Thoracic aorta (tissue), 2 donors: ENCODE results near the gene FUT7. TPM values are rescaled to one million over a fixed set of nuclear protein-coding genes. Genes with fewer than 3 reads are reported as not detected.
"Not testable (repeated sequence)": the region's sequence is repeated elsewhere in the genome, so short reads cannot be mapped to it uniquely, and the experiment has no call there.

Experiments used
- ATAC-seq: fragments of 150-250 bp; one replicate; pipeline ENCODE4 v1.8.0; 2017; ENCODE audit warnings: low read depth; ENCODE audit not compliant: insufficient number of reproducible peaks, low FRiP score
- DNase-seq: peaks from one replicate; pipeline ENCODE4 v3.0.0-alpha.2; 2020; ENCODE audit warnings: low spot score
- H3K27ac ChIP-seq, 2 donors: fragments of 200-600 bp; sonication (generic); 1 replicate in 1 of 2; 2 replicates in 1 of 2; pipeline ENCODE4 v1.5.1; 2016; ENCODE audit warnings: mild to moderate bottlenecking in 2 of 2, moderate library complexity in 2 of 2
- H3K27me3 ChIP-seq: fragments of 200-600 bp; sonication (generic); replicated peaks from 2 replicates; pipeline ENCODE4 v1.6.0; 2016; ENCODE audit warnings: mild to moderate bottlenecking; ENCODE audit not compliant: insufficient read depth
- H3K36me3 ChIP-seq: fragments of 200-600 bp; sonication (generic); one replicate; pipeline ENCODE4 v1.5.1; 2016
- H3K4me1 ChIP-seq, 2 donors: fragments of 200-600 bp; sonication (generic); 1 replicate in 1 of 2; 2 replicates in 1 of 2; pipeline versions ENCODE4 v1.5.1 to v1.6.0; 2016; ENCODE audit warnings: low read depth in 2 of 2, mild to moderate bottlenecking in 1 of 2; ENCODE audit not compliant: control insufficient read depth in 1 of 2
- H3K4me3 ChIP-seq: fragments of 200-600 bp; sonication (generic); 2 replicates; pipeline ENCODE4 v1.5.1; 2016; ENCODE audit warnings: mild to moderate bottlenecking
- H3K9me3 ChIP-seq: fragments of 200-600 bp; sonication (generic); 2 replicates; pipeline ENCODE4 v1.5.1; 2016
- CTCF ChIP-seq: fragments of 200-600 bp; sonication (generic); IDR thresholded peaks from one replicate; pipeline ENCODE4 v1.5.1; 2019; ENCODE audit warnings: antibody characterized with exemption
- total RNA-seq, 2 donors: library from RNA; depleted of rRNA; stranded (reverse); fragments of >200 nt; gene quantifications; one replicate each; pipeline versions ENCODE4 v1.1.0 to v1.2.3, GENCODE V29; 2016

FUT7 gene
- total RNA-seq, 2 donors from 2014 or later, result not detected

- TF ChIP-seq CTCF, result peak; percentile 89
Measured at GRCh38 chr9:137034709-137035506, 3.0 kb upstream of the FUT7 start.

GRCh38 chr9:137034039-137034708, 2.3 kb upstream of the FUT7 start:
- H3K27me3 ChIP-seq, result no peaks in the 10 kb centered on the region
- no peak overlapping the region for H3K27ac ChIP-seq
- H3K9me3 ChIP-seq, result no peaks in the 10 kb centered on the region
- peak overlapping the region; percentile 52 for H3K4me3 ChIP-seq
- TF ChIP-seq CTCF, result no peak
- DNase-seq, result no peak
- peaks cover 2% of the 10 kb centered on the region for H3K36me3 ChIP-seq
- peaks cover 3 to 4% of the 10 kb centered on the region in 2 donors for H3K4me1 ChIP-seq
- ATAC-seq, result no peak

More at GRCh38 chr9:137034709-137035506, 3.0 kb upstream of the FUT7 start:
- H3K27ac ChIP-seq, result no peak overlapping the region
- ATAC-seq, result no peak
- no peak for DNase-seq
- no peaks in the 10 kb centered on the region for H3K4me1 ChIP-seq
- H3K36me3 ChIP-seq, result peaks cover 9% of the 10 kb centered on the region
- no peaks in the 10 kb centered on the region for H3K27me3 ChIP-seq
- no peaks in the 10 kb centered on the region for H3K9me3 ChIP-seq
- no peak overlapping the region for H3K4me3 ChIP-seq

- H3K36me3 ChIP-seq, H3K9me3 ChIP-seq, H3K27me3 ChIP-seq, DNase-seq, ATAC-seq, H3K27ac ChIP-seq: not testable (repeated sequence)
- H3K4me1 ChIP-seq, result peaks cover 10 to 11% of the 10 kb centered on the region in 2 donors
- peak overlapping the region; percentile 52 for H3K4me3 ChIP-seq
Measured at GRCh38 chr9:137033481-137033880, 1.6 kb upstream of the FUT7 start.

- no peaks in the 10 kb centered on the region for H3K36me3 ChIP-seq
- peaks cover 12 to 13% of the 10 kb centered on the region in 2 donors for H3K4me1 ChIP-seq
- ATAC-seq (no peak), DNase-seq (no peak)
- no peaks in the 10 kb centered on the region for H3K27me3 ChIP-seq
- H3K27ac ChIP-seq, result no peak overlapping the region
- TF ChIP-seq CTCF, result no peak
- H3K9me3 ChIP-seq, result no peaks in the 10 kb centered on the region
- H3K4me3 ChIP-seq, result peak overlapping the region; percentile 52
Measured at GRCh38 chr9:137032858-137033257, 970 bp upstream of the FUT7 start.

GRCh38 chr9:137030538-137031527, 1.1 kb downstream of the FUT7 start:
- no peak for TF ChIP-seq CTCF
- Histone ChIP-seq H3K27me3 (no peaks in the 10 kb centered on the region), H3K9me3 (no peaks in the 10 kb centered on the region), H3K4me3 (no peak overlapping the region), H3K27ac (no peak overlapping the region), H3K4me1 (peaks cover 20 to 30% of the 10 kb centered on the region in 2 donors), H3K36me3 (no peaks in the 10 kb centered on the region)
- DNase-seq, result no peak
- no peak for ATAC-seq
